HepG2 (cell line): ENCODE measurements around the gene WDR6. TPM values are rescaled to one million over a fixed set of nuclear protein-coding genes. Genes with fewer than 3 reads are reported as not detected.
A peak's percentile ranks its signal among the peaks of the same experiment; 100 is the strongest.

Source experiments
- ARNT ChIP-seq: fragments of 450-650 bp; IDR thresholded peaks from 2 replicates; pipeline ENCODE4 v1.6.1; 2017
- CCAR2 ChIP-seq: fragments of 200-400 bp; formaldehyde crosslinking; optimal IDR thresholded peaks from 2 replicates; pipeline ENCODE3; 2018; ENCODE audit warnings: low read depth, mild to moderate bottlenecking, low read length, moderate library complexity
- CTCF ChIP-seq: sonication (generic); formaldehyde crosslinking; IDR thresholded peaks from 2 replicates; pipeline ENCODE4 v1.5.0; 2020; ENCODE audit warnings: mild to moderate bottlenecking, missing genetic modification reagents, moderate library complexity
- FOXP1 ChIP-seq, 2 experiments: fragments of 450-650 bp in 1 of 2; IDR thresholded peaks; 2 replicates each; pipeline ENCODE4 v1.6.1; 2017 to 2018; ENCODE audit warnings: antibody characterized with exemption in 1 of 2
- KLF16 ChIP-seq, 2 experiments: sonication (generic) in 1 of 2; formaldehyde crosslinking in 1 of 2; IDR thresholded peaks; 2 replicates each; pipeline versions ENCODE4 v1.6.1 to v1.8.0; 2016 to 2023; ENCODE audit warnings: missing genetic modification reagents in 2 of 2, missing compliant biosample characterization in 1 of 2
- MAZ ChIP-seq, 2 experiments: sonication (generic) in 1 of 2; formaldehyde crosslinking in 1 of 2; IDR thresholded peaks; 2 replicates each; pipeline versions ENCODE4 v1.5.0 to v1.6.1; 2012 to 2020; ENCODE audit warnings: low read depth in 2 of 2, mild to moderate bottlenecking in 2 of 2, borderline replicate concordance in 1 of 2, improper control_type of control experiment in 1 of 2, low read length in 1 of 2, missing genetic modification reagents in 1 of 2, moderate library complexity in 1 of 2
- MLX ChIP-seq: IDR thresholded peaks from 2 replicates; pipeline ENCODE4 v1.6.1; 2016
- PHF21A ChIP-seq: sonication (generic); formaldehyde crosslinking; IDR thresholded peaks from 2 replicates; pipeline ENCODE4 v1.5.0; 2020; ENCODE audit warnings: mild to moderate bottlenecking, missing genetic modification reagents
- RNF219 ChIP-seq: sonication (generic); formaldehyde crosslinking; IDR thresholded peaks from 2 replicates; pipeline ENCODE4 v1.5.0; 2020; ENCODE audit warnings: mild to moderate bottlenecking, missing genetic modification reagents
- SMAD9 ChIP-seq: sonication (generic); formaldehyde crosslinking; IDR thresholded peaks from 2 replicates; pipeline ENCODE4 v1.5.1; 2020; ENCODE audit warnings: mild to moderate bottlenecking, missing genetic modification reagents
- SMC3 ChIP-seq: IDR thresholded peaks from 2 replicates; pipeline ENCODE4 v1.6.1; 2011; ENCODE audit warnings: low read length, improper control_type of control experiment
- ZBED4 ChIP-seq: sonication (generic); formaldehyde crosslinking; IDR thresholded peaks from 2 replicates; pipeline ENCODE4 v1.4.0; 2020; ENCODE audit warnings: missing genetic modification reagents, borderline replicate concordance
- ZBTB7A ChIP-seq: sonication (generic); formaldehyde crosslinking; IDR thresholded peaks from 2 replicates; pipeline ENCODE4 v1.8.0; 2022; ENCODE audit warnings: mild to moderate bottlenecking, missing genetic modification reagents
- ZNF317 ChIP-seq: sonication (generic); formaldehyde crosslinking; IDR thresholded peaks from 2 replicates; pipeline ENCODE4 v1.5.0; 2020; ENCODE audit warnings: mild to moderate bottlenecking, missing genetic modification reagents
- ZNF569 ChIP-seq: sonication (generic); formaldehyde crosslinking; IDR thresholded peaks from 2 replicates; pipeline ENCODE4 v1.5.0; 2020; ENCODE audit warnings: mild to moderate bottlenecking, missing genetic modification reagents, moderate library complexity, borderline replicate concordance
- polyA plus RNA-seq, 8 experiments: library from polyadenylated mRNA; depleted of rRNA in 3 of 8; stranded (reverse) in 7 of 8; unstranded in 1 of 8; fragments of >200 nt; fragmentation: Illumina TruSeq in 4 of 8; extraction: Trizol in 4 of 8; gene quantifications; 2 replicates each; pipeline versions ENCODE4 v1.2.1 to v1.2.3, GENCODE V29; 2011 to 2016; ENCODE audit warnings: low read depth in 4 of 8, missing spikeins in 1 of 8, mixed read lengths in 1 of 8; ENCODE audit not compliant: insufficient read depth in 1 of 8
- total RNA-seq, 5 experiments: library from RNA; depleted of rRNA; stranded (reverse); fragments of >200 nt; fragmentation: Illumina TruSeq; extraction: Trizol; gene quantifications; 2 replicates each; pipeline ENCODE4 v1.2.3, GENCODE V29; 2016; ENCODE audit warnings: low read depth in 1 of 5

Gene WDR6
- total and polyA plus RNA-seq, 2 of the 13 experiments (the other 11 are each of a cell fraction or from before 2014, with no cell fraction given): 73.4 to 139 TPM

GRCh38 chr3:49007068-49007770, at the start of gene WDR6 (continued):
- peak; percentile 19; the same call in 1 of the 2 replicates for TF ChIP-seq ZBED4
- no peak for TF ChIP-seq ARNT
- TF ChIP-seq MAZ (IDR thresholded peaks at IDR 0.05; ENCODE audit: borderline replicate concordance, low read depth, low read length): peak; percentile 66; the same call in 1 of the 2 replicates
- TF ChIP-seq MAZ (CRISPR knock-in tag; IDR thresholded peaks at IDR 0.05; ENCODE audit: low read depth): peak; percentile 66
- TF ChIP-seq FOXP1 (IDR thresholded peaks at IDR 0.05): no peak
- no peak; the same call in 1 of the 2 replicates for TF ChIP-seq FOXP1 (CRISPR knock-in tag; IDR thresholded peaks at IDR 0.05)
- peak in 1 of 2 experiments; percentile 80; a peak in 2 of 4 replicates for TF ChIP-seq KLF16 (CRISPR knock-in tag; IDR thresholded peaks at IDR 0.05)
- no peak; the same call in 1 of the 2 replicates for TF ChIP-seq MLX (CRISPR knock-in tag)
- TF ChIP-seq ZNF317 (CRISPR knock-in tag): peak; percentile 88
- no peak for TF ChIP-seq RNF219
- TF ChIP-seq PHF21A (CRISPR knock-in tag): peak; percentile 81
- TF ChIP-seq SMAD9 (CRISPR knock-in tag): no peak
- no peak for TF ChIP-seq SMC3
- peak; percentile 76 for TF ChIP-seq CTCF
- TF ChIP-seq ZNF569 (CRISPR knock-in tag): no peak
- no peak for TF ChIP-seq CCAR2
- peak; percentile 6; the same call in 1 of the 2 replicates for TF ChIP-seq ZBTB7A (CRISPR knock-in tag)
